K562 treated with DMSO at 1 percent for 24 hours (cell line): ENCODE results near the gene ANTXR1. TPM values are rescaled to one million over a fixed set of nuclear protein-coding genes. Genes with fewer than 3 reads are reported as not detected.

Experiments used
- total RNA-seq: library from RNA; unstranded; fragments of 300-600 nt; gene quantifications from 2 replicates; pipeline ENCODE4 v1.2.3, GENCODE V29; 2022; ENCODE audit warnings: low read depth; ENCODE audit not compliant: insufficient read depth

Gene ANTXR1
- total RNA-seq: 3.7 and 4.3 TPM in 2 replicates

GRCh38 chr2:69013142-69013839 lies at the start of gene ANTXR1:
Gene ANTXR1 (plus strand): TSS chr2:69013179. CDS start chr2:69013500, 321 bp downstream.

GRCh38 chr2:68974251-68974650 lies 38.7 kb upstream of the ANTXR1 start, which contains the start of gene GKN1:
Gene GKN1 (plus strand): TSS chr2:68974636. CDS start chr2:68974678, 42 bp downstream.

Other genes starting within 250 kb of the ANTXR1 start
- 0.17 TPM in 1 of 2 replicates, not detected in the other for gene BMP10, start 141.8 kb upstream of the ANTXR1 start, total RNA-seq
- not detected in 2 replicates for gene GKN2, start 60.3 kb upstream of the ANTXR1 start, total RNA-seq
- not detected in 2 replicates for gene GKN1, start 38.5 kb upstream of the ANTXR1 start, total RNA-seq